GM12891 (cell line): Measurements from ENCODE around the gene KRT71.

Experiments used
- DNase-seq: peaks from one replicate; pipeline ENCODE4 v3.0.0; 2011; ENCODE audit warnings: low spot score; ENCODE audit not compliant: insufficient read length
- FAIRE-seq: peaks from 2 replicates; lab custom pipeline; 2011; peaks lifted over from hg19 to GRCh38; lab: Jason Lieb, UNC
- PAX5 ChIP-seq: IDR thresholded peaks from 2 replicates; pipeline ENCODE4 v1.6.1; 2011; ENCODE audit warnings: low read length, moderate library complexity, mild to moderate bottlenecking; ENCODE audit not compliant: insufficient read depth, severe bottlenecking
- POLR2A ChIP-seq: IDR thresholded peaks from 2 replicates; pipeline ENCODE4 v1.6.1; 2011; ENCODE audit warnings: low read depth, low read length, control low read depth
- POLR2AphosphoS5 ChIP-seq: IDR thresholded peaks from 2 replicates; pipeline ENCODE4 v1.6.1; 2011; ENCODE audit warnings: low read depth, low read length, control low read depth
- POU2F2 ChIP-seq: IDR thresholded peaks from 2 replicates; pipeline ENCODE4 v1.6.1; 2011; ENCODE audit warnings: low read depth, mild to moderate bottlenecking, control low read depth, low read length, moderate library complexity
- SPI1 ChIP-seq: IDR thresholded peaks from 2 replicates; pipeline ENCODE4 v1.6.1; 2011; ENCODE audit warnings: low read depth, low read length, control low read depth
- TAF1 ChIP-seq: IDR thresholded peaks from 2 replicates; pipeline ENCODE4 v1.6.1; 2011; ENCODE audit warnings: low read depth, low read length, control low read depth

Gene KRT71

GRCh38 chr12:52494100-52494499 lies 58.8 kb downstream of the KRT71 start:
- TF ChIP-seq TAF1 (no peak), POLR2A (no peak), SPI1 (no peak), POLR2AphosphoS5 (no peak), PAX5 (no peak), POU2F2 (no peak)
- DNase-seq (no peak), FAIRE-seq (no peak)
